GM13977 (cell line): Measurements from ENCODE around the gene ABCA7.

Source experiments
- DNase-seq: peaks from one replicate; pipeline ENCODE4 v3.0.0; 2012; ENCODE audit warnings: low spot score
- CTCF ChIP-seq: IDR thresholded peaks from 2 replicates; pipeline ENCODE4 v1.5.1; 2012; ENCODE audit warnings: mild to moderate bottlenecking, control low read depth; ENCODE audit not compliant: insufficient read depth; ENCODE audit errors: extremely low read depth, missing control alignments
- in situ Hi-C: fragments of 300-500 bp; cut with MboI; formaldehyde crosslinking; loops from one replicate; pipeline ENCODE4 v1.12.0; 2022; ENCODE audit warnings: low sequenced_read_pairs, low pct_unique_long_range_greater_than_20kb, mixed read lengths, inconsistent platforms; ENCODE audit not compliant: unreplicated experiment

The ABCA7 gene

GRCh38 chr19:1032264-1032867 lies 7.5 kb upstream of the ABCA7 start:
- in situ Hi-C loops = no loop called here
- no peak for TF ChIP-seq CTCF
- DNase-seq = no peak

- in situ Hi-C loops = no loop called here
- no peak for DNase-seq
- no peak for TF ChIP-seq CTCF
Measured at GRCh38 chr19:1035998-1036621, 3.8 kb upstream of the ABCA7 start.

GRCh38 chr19:1037621-1038064 lies 2.3 kb upstream of the ABCA7 start:
- in situ Hi-C loops = no loop called here
- no peak for TF ChIP-seq CTCF
- no peak for DNase-seq

GRCh38 chr19:1038978-1039645 lies 795 bp upstream of the ABCA7 start:
- TF ChIP-seq CTCF = no peak
- no peak for DNase-seq
- in situ Hi-C loops = no loop called here

GRCh38 chr19:1040476-1041271 lies 767 bp downstream of the ABCA7 start:
- in situ Hi-C loops = no loop called here
- no peak for TF ChIP-seq CTCF
- peak; percentile 99 for DNase-seq

- in situ Hi-C loops = no loop called here
- DNase-seq = no peak
Measured at GRCh38 chr19:1041272-1041834, 1.4 kb downstream of the ABCA7 start.

More at GRCh38 chr19:1041272-1041834, 1.4 kb downstream of the ABCA7 start:
- TF ChIP-seq CTCF = no peak
